Trophoblast cell (in vitro differentiated cells and primary cell): Measurements from ENCODE around the gene FUT8.

Experiments used
- DNase-seq, 2 donors: peaks; one replicate each; pipeline ENCODE4 v3.0.0-alpha.2; 2016
- H2AFZ ChIP-seq: 2 replicates; pipeline ENCODE4 v1.6.1; 2013; ENCODE audit warnings: low read length, moderate library complexity, mild to moderate bottlenecking; ENCODE audit not compliant: insufficient read depth, poor library complexity
- H2AK5ac ChIP-seq: 2 replicates; pipeline ENCODE4 v1.6.1; 2013; ENCODE audit warnings: mild to moderate bottlenecking, low read length
- H2BK120ac ChIP-seq: 2 replicates; pipeline ENCODE4 v1.6.1; 2013; ENCODE audit warnings: low read length, mild to moderate bottlenecking, moderate library complexity; ENCODE audit not compliant: insufficient read depth, poor library complexity
- H2BK12ac ChIP-seq: 2 replicates; pipeline ENCODE4 v1.6.1; 2013; ENCODE audit warnings: mild to moderate bottlenecking, low read length, moderate library complexity
- H2BK5ac ChIP-seq: 2 replicates; pipeline ENCODE4 v1.6.1; 2013; ENCODE audit warnings: low read length, low read depth, moderate library complexity, mild to moderate bottlenecking; ENCODE audit not compliant: poor library complexity
- H3K14ac ChIP-seq: 2 replicates; pipeline ENCODE4 v1.6.1; 2013; ENCODE audit warnings: mild to moderate bottlenecking, low read length
- H3K18ac ChIP-seq: 2 replicates; pipeline ENCODE4 v1.6.1; 2013; ENCODE audit warnings: mild to moderate bottlenecking, low read length
- H3K23ac ChIP-seq: 2 replicates; pipeline ENCODE4 v1.6.1; 2013; ENCODE audit warnings: low read length
- H3K27ac ChIP-seq: 2 replicates; pipeline ENCODE4 v1.5.1; 2013; ENCODE audit warnings: low read depth, mild to moderate bottlenecking, inconsistent platforms, low read length, moderate library complexity
- H3K27me3 ChIP-seq: 2 replicates; pipeline ENCODE4 v1.6.1; 2013; ENCODE audit warnings: inconsistent platforms, mild to moderate bottlenecking, low read length, moderate library complexity; ENCODE audit not compliant: insufficient read depth
- H3K36me3 ChIP-seq, 2 experiments: 1 replicate in 1 of 2; 2 replicates in 1 of 2; pipeline ENCODE4 v1.6.1; 2013; ENCODE audit warnings: low read length in 2 of 2, mild to moderate bottlenecking in 2 of 2, moderate library complexity in 1 of 2; ENCODE audit not compliant: insufficient read depth in 2 of 2, control insufficient read depth in 1 of 2
- H3K4ac ChIP-seq: 2 replicates; pipeline ENCODE4 v1.6.1; 2013; ENCODE audit warnings: low read depth, mild to moderate bottlenecking, low read length, moderate library complexity
- H3K4me1 ChIP-seq, 2 experiments: 1 replicate in 1 of 2; 2 replicates in 1 of 2; pipeline ENCODE4 v1.6.1; 2013; ENCODE audit warnings: low read length in 2 of 2, mild to moderate bottlenecking in 2 of 2, moderate library complexity in 1 of 2; ENCODE audit not compliant: insufficient read depth in 2 of 2, control insufficient read depth in 1 of 2
- H3K4me2 ChIP-seq: 2 replicates; pipeline ENCODE4 v1.6.1; 2013; ENCODE audit warnings: inconsistent platforms, mild to moderate bottlenecking, low read length, moderate library complexity
- H3K4me3 ChIP-seq: 2 replicates; pipeline ENCODE4 v1.5.1; 2013; ENCODE audit warnings: mild to moderate bottlenecking, low read depth, low read length, inconsistent platforms
- H3K79me1 ChIP-seq: one replicate; pipeline ENCODE4 v1.6.1; 2013; ENCODE audit warnings: low read length
- H3K79me2 ChIP-seq: 2 replicates; pipeline ENCODE4 v1.6.1; 2013; ENCODE audit warnings: low read length, mild to moderate bottlenecking; ENCODE audit not compliant: control insufficient read depth, insufficient read depth, poor library complexity
- H3K9ac ChIP-seq: 2 replicates; pipeline ENCODE4 v1.6.1; 2013; ENCODE audit warnings: mild to moderate bottlenecking, low read length
- H3K9me3 ChIP-seq: 2 replicates; pipeline ENCODE4 v1.6.1; 2013; ENCODE audit warnings: low read depth, mild to moderate bottlenecking, control low read depth, inconsistent platforms, low read length; ENCODE audit not compliant: insufficient read depth
- H4K12ac ChIP-seq: 2 replicates; pipeline ENCODE4 v1.6.1; 2013; ENCODE audit warnings: low read depth, mild to moderate bottlenecking, low read length, moderate library complexity
- H4K8ac ChIP-seq: 2 replicates; pipeline ENCODE4 v1.6.1; 2013; ENCODE audit warnings: low read depth, mild to moderate bottlenecking, low read length, moderate library complexity
- H4K91ac ChIP-seq: one replicate; pipeline ENCODE4 v1.6.1; 2013; ENCODE audit warnings: low read depth, mild to moderate bottlenecking, low read length, moderate library complexity
- WGBS: extraction: QIAGEN DNeasy Blood & Tissue Kit; methylation state at CpG from one replicate; pipeline ENCODE4 v1.1.7; 2013; ENCODE audit warnings: missing lambda C conversion rate; ENCODE audit not compliant: insufficient read length, insufficient coverage; ENCODE audit errors: extremely low coverage; 5-methylcytosine and 5-hydroxymethylcytosine counted together

The FUT8 gene

DNA sequence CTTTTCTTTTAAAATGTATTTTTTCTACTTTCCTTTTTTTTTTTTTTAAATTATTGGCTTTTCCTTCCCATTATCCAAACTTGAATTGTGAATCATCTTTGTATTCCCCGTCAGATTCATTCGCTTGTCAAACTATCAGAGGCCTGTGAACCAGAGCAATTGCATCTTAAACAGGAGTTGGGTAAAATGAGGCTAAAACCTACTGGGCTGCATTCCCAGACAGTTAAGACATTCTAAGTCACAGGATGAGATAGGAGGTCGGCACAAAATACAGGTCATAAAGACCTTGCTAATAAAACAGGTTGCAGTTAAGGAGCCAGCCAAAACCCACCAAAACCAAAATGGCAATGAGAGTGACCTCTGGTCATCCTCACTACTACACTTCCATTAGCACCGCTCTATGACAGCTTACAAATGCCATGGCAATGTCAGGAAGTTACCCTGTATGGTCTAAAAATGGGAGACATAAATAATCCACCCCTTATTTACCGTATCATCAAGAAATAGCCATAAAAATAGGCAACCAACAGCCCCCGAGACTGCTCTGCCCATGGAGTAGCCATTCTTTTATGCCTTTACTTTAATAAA is 19.9 kb downstream of the FUT8 start:
- no peak overlapping the region for H3K23ac ChIP-seq
- no peak overlapping the region for H3K18ac ChIP-seq
- H3K4me1 ChIP-seq = peaks cover 9 to 19% of the 10 kb centered on the region in 2 experiments
- H3K4me3 ChIP-seq = no peak overlapping the region
- H2BK120ac ChIP-seq = peak overlapping the region; percentile 76
- peak overlapping the region; percentile 35 for H3K4me2 ChIP-seq
- H4K12ac ChIP-seq = no peak overlapping the region
- H3K79me1 ChIP-seq = peaks cover 32% of the 10 kb centered on the region
- H3K27ac ChIP-seq = peak overlapping the region; percentile 100
- no peaks in the 10 kb centered on the region for H3K9me3 ChIP-seq
- H3K27me3 ChIP-seq = no peaks in the 10 kb centered on the region
- H3K36me3 ChIP-seq = peaks cover 0 to 5% of the 10 kb centered on the region in 2 experiments
- H3K14ac ChIP-seq = peak overlapping the region; percentile 14
- peak overlapping the region; percentile 53 for H2BK5ac ChIP-seq
- H2AFZ ChIP-seq = no peak overlapping the region
- H4K91ac ChIP-seq = peak overlapping the region; percentile 96
- no peak overlapping the region for H3K9ac ChIP-seq
- no peak overlapping the region for H4K8ac ChIP-seq
- peak; percentile 62 to 78 for DNase-seq
- peak overlapping the region; percentile 19 for H3K4ac ChIP-seq
- no CpG with 5 or more reads among the region's 6 CpGs for WGBS
- no peak overlapping the region for H2BK12ac ChIP-seq
- H2AK5ac ChIP-seq = no peak overlapping the region
- peaks cover 10% of the 10 kb centered on the region for H3K79me2 ChIP-seq

DNA sequence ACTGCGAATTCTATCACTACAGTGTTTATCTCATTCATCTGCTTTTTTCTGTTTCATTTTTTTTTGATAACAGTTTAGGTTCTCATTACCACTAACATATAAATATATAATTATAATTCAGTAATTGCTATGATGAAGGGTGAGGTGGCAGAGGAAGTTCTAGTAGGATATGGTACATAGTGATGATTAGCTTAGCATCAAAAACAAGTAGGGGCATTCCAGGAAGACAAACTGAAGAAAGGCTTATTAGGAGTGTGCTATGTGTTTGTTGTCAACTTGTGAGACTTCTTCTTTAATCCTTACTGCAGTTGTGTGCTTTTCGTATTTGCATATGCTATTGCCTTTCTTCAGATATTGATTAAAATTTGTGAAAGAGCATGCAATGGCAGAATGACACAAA is 20.6 kb downstream of the FUT8 start:
- Histone ChIP-seq H4K12ac (no peak overlapping the region), H4K91ac (peak overlapping the region; percentile 96), H2BK120ac (peak overlapping the region; percentile 76), H2BK12ac (peak overlapping the region; percentile 54), H3K4me3 (no peak overlapping the region), H3K14ac (peak overlapping the region; percentile 89), H3K9me3 (no peaks in the 10 kb centered on the region), H3K4ac (peak overlapping the region; percentile 19), H4K8ac (peak overlapping the region; percentile 36), H3K18ac (no peak overlapping the region), H2AK5ac (no peak overlapping the region), H3K27ac (peak overlapping the region; percentile 100), H3K23ac (no peak overlapping the region), H2BK5ac (peak overlapping the region; percentile 53), H3K36me3 (peaks cover 0 to 5% of the 10 kb centered on the region in 2 experiments), H3K4me2 (no peak overlapping the region), H3K79me2 (peaks cover 9% of the 10 kb centered on the region), H3K9ac (no peak overlapping the region), H3K4me1 (peaks cover 8 to 18% of the 10 kb centered on the region in 2 experiments), H2AFZ (no peak overlapping the region), H3K27me3 (no peaks in the 10 kb centered on the region), H3K79me1 (peaks cover 31% of the 10 kb centered on the region)
- DNase-seq = peak in 1 of 2 donors; percentile 15
- WGBS = no CpG with 5 or more reads among the region's 2 CpGs

GRCh38 chr14:65433646-65434045 is 21.1 kb downstream of the FUT8 start:
- no peak overlapping the region for H4K12ac ChIP-seq
- no peak overlapping the region for H3K23ac ChIP-seq
- H3K36me3 ChIP-seq = peaks cover 0 to 5% of the 10 kb centered on the region in 2 experiments
- no peak overlapping the region for H3K4me2 ChIP-seq
- peak overlapping the region; percentile 96 for H2BK5ac ChIP-seq
- H4K91ac ChIP-seq = peak overlapping the region; percentile 91
- H3K9ac ChIP-seq = no peak overlapping the region
- H2AK5ac ChIP-seq = peak overlapping the region; percentile 20
- peak overlapping the region; percentile 100 for H3K27ac ChIP-seq
- WGBS = no CpG with 5 or more reads among the region's 2 CpGs
- peaks cover 6 to 19% of the 10 kb centered on the region in 2 experiments for H3K4me1 ChIP-seq
- no peak for DNase-seq
- H3K27me3 ChIP-seq = no peaks in the 10 kb centered on the region
- H3K79me2 ChIP-seq = peaks cover 7% of the 10 kb centered on the region
- H4K8ac ChIP-seq = peak overlapping the region; percentile 78
- peak overlapping the region; percentile 54 for H2BK120ac ChIP-seq
- H3K79me1 ChIP-seq = peaks cover 29% of the 10 kb centered on the region
- no peaks in the 10 kb centered on the region for H3K9me3 ChIP-seq
- no peak overlapping the region for H3K4me3 ChIP-seq
- H3K14ac ChIP-seq = peak overlapping the region; percentile 9
- H3K4ac ChIP-seq = peak overlapping the region; percentile 24
- peak overlapping the region; percentile 76 for H3K18ac ChIP-seq
- H2AFZ ChIP-seq = no peak overlapping the region
- H2BK12ac ChIP-seq = peak overlapping the region; percentile 46

DNA sequence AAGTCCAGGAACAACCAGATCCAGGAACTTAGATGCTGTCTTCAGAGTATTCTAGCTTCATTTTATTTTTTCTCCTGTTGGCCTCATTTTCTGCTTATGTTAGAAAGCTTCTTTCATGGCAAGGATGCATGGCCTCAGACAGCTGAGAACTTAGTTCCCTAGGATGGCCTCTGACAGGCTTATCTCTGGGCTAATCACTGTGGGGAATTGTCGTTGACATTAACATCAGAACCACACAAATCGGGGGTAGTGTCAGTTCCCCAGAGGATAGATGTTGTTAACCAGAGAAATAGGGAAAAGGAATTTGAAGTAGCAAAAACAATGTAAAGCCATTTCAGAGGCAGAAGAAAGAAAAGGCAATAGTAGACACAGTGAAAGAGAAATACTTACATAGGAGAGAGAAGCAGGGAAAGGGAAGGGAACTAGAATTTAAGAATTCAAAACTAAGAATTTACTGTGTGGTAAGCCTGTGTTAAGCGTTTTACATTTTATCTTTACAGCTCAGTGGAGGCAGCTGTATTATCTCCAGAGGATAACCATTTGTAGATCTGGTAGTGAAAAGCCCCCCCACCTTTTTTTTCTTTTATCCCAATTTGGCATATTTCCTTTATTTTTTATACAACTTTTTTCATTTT is 21.8 kb downstream of the FUT8 start:
- no peak overlapping the region for H4K8ac ChIP-seq
- H3K23ac ChIP-seq = no peak overlapping the region
- no peak overlapping the region for H2AFZ ChIP-seq
- whole genome bisulfite sequencing = no CpG with 5 or more reads among the region's 3 CpGs
- H2AK5ac ChIP-seq = no peak overlapping the region
- H4K91ac ChIP-seq = no peak overlapping the region
- no peak for DNase-seq
- H3K4me3 ChIP-seq = no peak overlapping the region
- H3K4me2 ChIP-seq = no peak overlapping the region
- H3K18ac ChIP-seq = no peak overlapping the region
- peaks cover 7% of the 10 kb centered on the region for H3K79me2 ChIP-seq
- no peak overlapping the region for H2BK120ac ChIP-seq
- peak overlapping the region; percentile 89 for H3K27ac ChIP-seq
- no peak overlapping the region for H3K9ac ChIP-seq
- H3K4me1 ChIP-seq = peaks cover 6 to 19% of the 10 kb centered on the region in 2 experiments
- no peak overlapping the region for H3K4ac ChIP-seq
- H3K9me3 ChIP-seq = no peaks in the 10 kb centered on the region
- no peak overlapping the region for H3K14ac ChIP-seq
- H3K27me3 ChIP-seq = no peaks in the 10 kb centered on the region
- no peak overlapping the region for H4K12ac ChIP-seq
- H3K36me3 ChIP-seq = peaks cover 0 to 5% of the 10 kb centered on the region in 2 experiments
- no peak overlapping the region for H2BK5ac ChIP-seq
- H3K79me1 ChIP-seq = peaks cover 27% of the 10 kb centered on the region
- no peak overlapping the region for H2BK12ac ChIP-seq
